ENCODE data around the gene SLAMF7. TPM values are rescaled to one million over a fixed set of nuclear protein-coding genes. Genes with fewer than 3 reads are reported as not detected.

The SLAMF7 gene
- total and polyA plus RNA-seq, 2 donors (not counting 1 experiment from before 2014, with no cell fraction given): 13.1 to 52.6 TPM

- H3K9ac ChIP-seq (ENCODE audit: low read length): no peak overlapping the region
- ChIA-PET POLR2A (no interaction called here), CTCF (interaction anchor here (2.4 kb wide), 1 partner anchor 57 kb away, joined by 6 read pairs; no protein-coding TSS in a partner anchor)
- no peaks in the 10 kb centered on the region for H3K27me3 ChIP-seq (replicated peaks in 1 of 4; ENCODE audit: control extremely low read depth in 1 of 4, control insufficient read depth in 3 of 4, insufficient read depth in 4 of 4, low read length in 3 of 4)
- no peaks in the 10 kb centered on the region for H3K36me3 ChIP-seq (replicated peaks in 1 of 2; ENCODE audit: control extremely low read depth in 1 of 2, control insufficient read depth in 1 of 2, extremely low read depth in 1 of 2, insufficient read depth in 2 of 2, low read length in 1 of 2)
- no peak overlapping the region for H3K4me3 ChIP-seq (ENCODE audit: control extremely low read depth in 1 of 5, extremely low read depth in 1 of 5, insufficient read depth in 1 of 5, low read depth in 2 of 5, low read length in 4 of 5)
- H3K9me3 ChIP-seq (ENCODE audit: control extremely low read depth in 1 of 3, control insufficient read depth in 2 of 3, insufficient read depth in 1 of 3, low read length in 2 of 3): peaks cover 1 to 6% (median 3%) of the 10 kb centered on the region in 3 donors
- intact Hi-C loops (cut with micrococcal nuclease): no loop called here
- ATAC-seq (ENCODE audit: low read depth) (no peak), DNase-seq (no peak)
- H4K20me1 ChIP-seq (ENCODE audit: control insufficient read depth, insufficient read depth, low read length, poor library complexity, severe bottlenecking): no peaks in the 10 kb centered on the region
- no peaks in the 10 kb centered on the region for H3K79me2 ChIP-seq (ENCODE audit: control insufficient read depth, insufficient read depth, low read length)
- WGBS (ENCODE audit: insufficient coverage): no CpG with 5 or more reads among the region's 1 CpG
- no peak overlapping the region for H3K27ac ChIP-seq (ENCODE audit: low read length in 2 of 2)
- H3K4me2 ChIP-seq (replicated peaks; ENCODE audit: low read depth, low read length, poor library complexity, severe bottlenecking): no peak overlapping the region
- H3K4me3 Mint-ChIP-seq: no peak overlapping the region
- H3K4me1 ChIP-seq (ENCODE audit: control insufficient read depth in 2 of 2, insufficient read depth in 2 of 2, low read length in 2 of 2): peaks cover 16 to 26% of the 10 kb centered on the region in 2 donors
- H3K4me1 Mint-ChIP-seq: peaks cover 31% of the 10 kb centered on the region
- H3K27ac Mint-ChIP-seq: no peak overlapping the region
- no peak overlapping the region for H2AFZ ChIP-seq (ENCODE audit: insufficient read depth, low read depth, low read length, poor library complexity, severe bottlenecking)
- peaks cover 1% of the 10 kb centered on the region for H3K9me3 Mint-ChIP-seq (ENCODE audit: insufficient read depth)
- TF ChIP-seq CTCF (IDR thresholded peaks at IDR 0.05) (no peak), EZH2 (IDR thresholded peaks at IDR 0.05; ENCODE audit: borderline replicate concordance, insufficient read depth, low read depth, low read length, poor library complexity, severe bottlenecking) (no peak)
- H3K27me3 Mint-ChIP-seq: no peaks in the 10 kb centered on the region
These were observed 7.1 kb upstream of the SLAMF7 start for GRCh38 chr1:160731990-160732389.

GRCh38 chr1:160733898-160734297, 5.1 kb upstream of the SLAMF7 start:
- no peaks in the 10 kb centered on the region for H3K36me3 ChIP-seq (replicated peaks in 1 of 2; ENCODE audit: control extremely low read depth in 1 of 2, control insufficient read depth in 1 of 2, extremely low read depth in 1 of 2, insufficient read depth in 2 of 2, low read length in 1 of 2)
- H3K4me2 ChIP-seq (replicated peaks; ENCODE audit: low read depth, low read length, poor library complexity, severe bottlenecking): peak overlapping the region; percentile 60
- H3K4me3 ChIP-seq (ENCODE audit: control extremely low read depth in 1 of 5, extremely low read depth in 1 of 5, insufficient read depth in 1 of 5, low read depth in 2 of 5, low read length in 4 of 5): peak overlapping the region in 2 of 5 experiments; percentile 12 to 41
- H3K9ac ChIP-seq (ENCODE audit: low read length): peak overlapping the region; percentile 55
- H3K4me1 ChIP-seq (ENCODE audit: control insufficient read depth in 2 of 2, insufficient read depth in 2 of 2, low read length in 2 of 2): peaks cover 19 to 24% of the 10 kb centered on the region in 2 donors
- Mint-ChIP-seq H3K27ac (peak overlapping the region; percentile 79), H3K4me1 (peaks cover 39% of the 10 kb centered on the region), H3K27me3 (no peaks in the 10 kb centered on the region), H3K4me3 (peak overlapping the region; percentile 40), H3K9me3 (ENCODE audit: insufficient read depth) (peaks cover 3% of the 10 kb centered on the region)
- H3K79me2 ChIP-seq (ENCODE audit: control insufficient read depth, insufficient read depth, low read length): no peaks in the 10 kb centered on the region
- TF ChIP-seq EZH2 (IDR thresholded peaks at IDR 0.05; ENCODE audit: borderline replicate concordance, insufficient read depth, low read depth, low read length, poor library complexity, severe bottlenecking) (no peak), CTCF (IDR thresholded peaks at IDR 0.05) (no peak)
- ATAC-seq (ENCODE audit: low read depth) (peak; percentile 74), DNase-seq (peak; percentile 62)
- ChIA-PET CTCF (interaction anchor here (0.7 to 2.4 kb wide), 11 partner anchors 23 to 256 kb away, joined by 3 to 9 read pairs (median 6); partner anchors contain the start of gene ITLN2), POLR2A (no interaction called here)
- peak overlapping the region; percentile 71 for H2AFZ ChIP-seq (ENCODE audit: insufficient read depth, low read depth, low read length, poor library complexity, severe bottlenecking)
- H3K9me3 ChIP-seq (ENCODE audit: control extremely low read depth in 1 of 3, control insufficient read depth in 2 of 3, insufficient read depth in 1 of 3, low read length in 2 of 3): peaks cover 3 to 11% (median 4%) of the 10 kb centered on the region in 3 donors
- peak overlapping the region; percentile 76 to 82 for H3K27ac ChIP-seq (ENCODE audit: low read length in 2 of 2)
- H3K27me3 ChIP-seq (replicated peaks in 1 of 4; ENCODE audit: control extremely low read depth in 1 of 4, control insufficient read depth in 3 of 4, insufficient read depth in 4 of 4, low read length in 3 of 4): no peaks in the 10 kb centered on the region
- intact Hi-C loops (cut with micrococcal nuclease): no loop called here
- H4K20me1 ChIP-seq (ENCODE audit: control insufficient read depth, insufficient read depth, low read length, poor library complexity, severe bottlenecking): no peaks in the 10 kb centered on the region

Measured in B cell (primary cell).